HT1080 (cell line): ENCODE results near the gene OR2T6. TPM values are rescaled to one million over a fixed set of nuclear protein-coding genes. Genes with fewer than 3 reads are reported as not detected.
"Not testable (repeated sequence)": the region's sequence is repeated elsewhere in the genome, so short reads cannot be mapped to it uniquely, and the experiment has no call there.

Source experiments
- DNase-seq: peaks from one replicate; pipeline ENCODE4 v3.0.0-alpha.2; 2015; ENCODE audit warnings: low read depth
- polyA plus RNA-seq, 2 experiments: library from polyadenylated mRNA; depleted of rRNA; stranded (reverse); fragments of >200 nt; gene quantifications; 2 replicates each; pipeline ENCODE4 v1.2.3, GENCODE V29; 2015
- total RNA-seq: library from RNA; depleted of rRNA; stranded (reverse); fragments of >200 nt; shearing (Covaris generic); gene quantifications from 2 replicates; pipeline ENCODE4 v1.2.3, GENCODE V29; 2014; rRNA removed

Gene OR2T6, protein sequence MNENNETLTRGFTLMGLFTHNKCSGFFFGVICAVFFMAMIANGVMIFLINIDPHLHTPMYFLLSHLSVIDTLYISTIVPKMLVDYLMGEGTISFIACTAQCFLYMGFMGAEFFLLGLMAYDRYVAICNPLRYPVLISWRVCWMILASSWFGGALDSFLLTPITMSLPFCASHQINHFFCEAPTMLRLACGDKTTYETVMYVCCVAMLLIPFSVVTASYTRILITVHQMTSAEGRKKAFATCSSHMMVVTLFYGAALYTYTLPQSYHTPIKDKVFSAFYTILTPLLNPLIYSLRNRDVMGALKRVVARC
- not detected in 2 replicates for total RNA-seq
- not detected in 2 replicates for polyA plus RNA-seq (2015; cell fraction: cytosol; rRNA removed)
- not detected in 2 replicates for polyA plus RNA-seq (2015; cell fraction: nucleus; rRNA removed)

GRCh38 chr1:248375446-248375845, at the start of gene OR2T6:
TSS of gene OR2T6 (plus strand) at chr1:248375746. CDS start at chr1:248387609, 11,863 bp downstream.
- no peak for DNase-seq

DNA sequence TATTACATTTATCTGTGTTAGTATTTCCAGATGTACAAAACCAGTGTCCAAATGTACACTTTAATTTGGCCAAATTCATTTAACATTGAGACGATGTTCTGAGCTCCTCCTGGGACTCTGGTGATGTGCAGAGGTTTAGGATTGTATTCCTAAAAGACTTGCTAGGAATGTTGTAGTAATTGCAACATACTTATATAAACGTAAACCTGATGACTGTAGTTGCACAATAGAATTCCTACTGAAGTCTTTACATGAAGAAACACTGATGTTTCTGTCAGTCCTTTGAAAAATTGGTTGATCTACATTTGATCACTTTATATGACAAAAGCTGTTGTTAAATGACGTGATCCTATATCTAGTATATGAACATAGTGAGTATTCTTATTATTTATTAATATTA, 32.1 kb upstream of the OR2T6 start:
- DNase-seq, result no peak

DNA sequence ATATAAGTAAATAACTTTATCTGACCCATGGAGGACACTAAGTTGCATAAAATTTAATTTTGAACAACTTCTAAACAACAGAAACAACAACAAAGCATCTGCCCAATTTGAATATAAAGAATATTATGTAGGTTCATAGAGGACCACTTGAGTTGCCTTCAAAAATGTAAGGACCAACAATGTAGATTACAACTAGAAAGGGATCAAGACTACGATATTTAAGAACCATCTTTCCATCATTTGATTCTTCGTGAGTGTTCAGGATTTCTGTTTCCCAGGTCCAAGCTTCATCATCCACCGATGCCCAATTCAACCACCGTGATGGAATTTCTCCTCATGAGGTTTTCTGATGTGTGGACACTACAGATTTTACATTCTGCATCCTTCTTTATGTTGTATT, 27.1 kb upstream of the OR2T6 start, which contains the start of gene OR14C36:
Gene OR14C36, plus strand, starts transcription at position 301 of the 400 bp plus-strand sequence. Its CDS starts 0 bp downstream, at position 301.
- no peak for DNase-seq

- no peak for DNase-seq
Observed at GRCh38 chr1:248359415-248359814, 16.1 kb upstream of the OR2T6 start.

- DNase-seq, result peak; percentile 25
Observed at GRCh38 chr1:248361121-248361715, 14.3 kb upstream of the OR2T6 start, which contains the start of gene OR2T4. TSS of gene OR2T4 (plus strand) at chr1:248361665. CDS start at chr1:248361665, 0 bp downstream.

GRCh38 chr1:248366609-248367008, 8.9 kb upstream of the OR2T6 start:
- no peak for DNase-seq

- peak; percentile 5 for DNase-seq
Observed at GRCh38 chr1:248372394-248372793, 3.2 kb upstream of the OR2T6 start.

DNA sequence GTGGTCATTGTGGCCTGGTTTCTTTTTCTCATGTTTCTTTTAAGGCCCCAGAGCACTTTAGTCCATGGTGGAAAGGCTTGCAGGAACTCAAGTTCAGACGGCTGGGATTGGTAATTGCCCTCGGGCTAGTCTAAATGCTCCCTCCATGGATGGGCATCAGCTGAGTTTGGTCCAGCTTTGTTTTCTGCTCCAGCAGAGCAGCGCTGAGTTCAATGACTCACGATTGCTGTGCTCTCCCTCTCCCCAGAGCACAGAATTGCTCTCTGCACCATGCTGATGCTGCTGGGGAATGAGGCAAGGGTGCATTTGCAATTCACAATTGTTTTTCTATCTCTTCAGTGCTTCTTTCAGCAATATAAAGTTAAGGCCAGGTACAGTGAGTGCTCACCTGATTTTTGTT, 1.8 kb upstream of the OR2T6 start:
- DNase-seq, result peak; percentile 22

DNA sequence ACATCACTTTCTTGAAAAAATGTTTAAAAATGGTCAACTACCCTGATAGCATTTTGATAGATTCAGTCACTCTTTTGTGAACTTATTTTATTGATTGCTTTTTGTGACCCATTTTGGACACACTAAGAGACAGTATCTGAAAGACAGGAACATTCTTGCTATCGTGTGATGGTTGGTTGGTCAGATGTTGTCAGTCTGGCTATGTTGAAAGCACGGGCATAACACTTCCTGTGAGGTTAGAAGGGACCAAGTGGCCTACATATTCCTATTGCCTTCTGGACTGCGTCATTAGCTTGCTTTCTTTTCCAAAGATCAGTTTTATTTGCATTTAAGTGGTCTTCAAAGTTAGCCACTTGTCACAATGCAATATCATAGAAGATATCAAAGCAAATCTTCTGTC, 1.4 kb downstream of the OR2T6 start:
- no peak for DNase-seq

GRCh38 chr1:248380854-248381253, 5.3 kb downstream of the OR2T6 start:
- DNase-seq, result no peak

GRCh38 chr1:248388426-248388825, 12.9 kb downstream of the OR2T6 start:
- DNase-seq, result no peak

GRCh38 chr1:248393050-248393449, 17.5 kb downstream of the OR2T6 start:
- no peak for DNase-seq

GRCh38 chr1:248402748-248403147, 27.2 kb downstream of the OR2T6 start, which contains the start of gene OR2T1:
TSS of gene OR2T1 (plus strand) at chr1:248403048. CDS start at chr1:248406148, 3,100 bp downstream.
- DNase-seq, result no peak

GRCh38 chr1:248404024-248404423, 28.5 kb downstream of the OR2T6 start:
- DNase-seq, result no peak

- DNase-seq, result no peak
Observed at GRCh38 chr1:248406721-248407692, 31.5 kb downstream of the OR2T6 start.

- DNase-seq, result no peak
Observed at GRCh38 chr1:248416226-248416625, 40.7 kb downstream of the OR2T6 start.

- DNase-seq, result no peak
Observed at GRCh38 chr1:248417854-248418253, 42.3 kb downstream of the OR2T6 start.

DNA sequence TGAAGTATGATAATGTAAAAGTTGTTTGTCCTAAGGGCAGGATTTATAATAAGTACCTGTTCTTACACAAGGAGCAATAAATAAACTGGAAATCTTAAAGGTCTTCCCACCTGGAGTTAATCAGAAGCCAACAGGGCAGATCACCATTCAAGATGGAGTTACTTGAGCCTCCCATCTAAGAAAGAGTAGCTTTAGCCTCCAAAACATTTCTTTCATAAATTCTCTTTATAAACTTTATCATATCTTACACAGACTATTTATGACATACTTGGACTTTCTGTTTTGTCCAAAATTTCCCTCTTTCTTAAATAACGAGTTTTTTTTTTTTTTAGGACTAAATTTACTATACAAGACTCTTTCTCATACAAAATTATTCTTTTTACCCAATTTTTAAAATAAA, 45.8 kb downstream of the OR2T6 start:
- DNase-seq, result no peak

- DNase-seq, result not testable (repeated sequence)
Observed at GRCh38 chr1:248427526-248428191, 52.1 kb downstream of the OR2T6 start.

DNA sequence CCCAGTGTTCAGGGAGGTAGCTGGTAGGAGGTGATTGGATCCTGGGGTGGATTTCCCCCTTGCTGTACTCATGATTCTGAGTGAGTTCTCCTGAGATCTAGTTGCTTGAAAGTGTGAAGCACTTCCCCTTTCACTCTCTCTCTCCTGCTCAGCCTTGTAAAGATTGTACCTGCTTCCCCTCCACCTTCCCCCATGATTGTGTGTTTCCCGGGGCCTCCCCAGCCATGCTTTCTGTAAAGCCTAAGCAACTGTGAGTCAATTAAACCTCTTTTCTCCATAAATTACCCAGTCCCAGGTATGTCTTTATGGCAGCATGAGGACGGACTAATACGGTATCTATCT, 52.6 kb downstream of the OR2T6 start:
- not testable (repeated sequence) for DNase-seq

- not testable (repeated sequence) for DNase-seq
Observed at GRCh38 chr1:248431683-248432082, 56.1 kb downstream of the OR2T6 start.
